ENCODE measurements around the gene MBD6.

MBD6 gene

GRCh38 chr12:57525615-57526383 lies 3.2 kb downstream of the MBD6 start:
- in situ Hi-C loops (cut with MboI; ENCODE audit: low sequenced_read_pairs) = no loop called here

- in situ Hi-C loops (cut with MboI; ENCODE audit: low sequenced_read_pairs) = no loop called here
Measured at GRCh38 chr12:57526477-57527126, 4.0 kb downstream of the MBD6 start.

GRCh38 chr12:57527184-57527583 lies 4.6 kb downstream of the MBD6 start:
- in situ Hi-C loops (cut with MboI; ENCODE audit: low sequenced_read_pairs) = no loop called here

- in situ Hi-C loops (cut with MboI; ENCODE audit: low sequenced_read_pairs) = no loop called here
Measured at GRCh38 chr12:57528176-57528575, 5.6 kb downstream of the MBD6 start.

GRCh38 chr12:57528831-57529555 lies 6.4 kb downstream of the MBD6 start:
- in situ Hi-C loops (cut with MboI; ENCODE audit: low sequenced_read_pairs) = no loop called here

GRCh38 chr12:57529831-57530230 lies 7.2 kb downstream of the MBD6 start:
- in situ Hi-C loops (cut with MboI; ENCODE audit: low sequenced_read_pairs) = no loop called here

GRCh38 chr12:57530396-57531142 lies 7.9 kb downstream of the MBD6 start:
- in situ Hi-C loops (cut with MboI; ENCODE audit: low sequenced_read_pairs) = no loop called here

- in situ Hi-C loops (cut with MboI; ENCODE audit: low sequenced_read_pairs) = no loop called here
Measured at GRCh38 chr12:57531836-57532235, 9.2 kb downstream of the MBD6 start.

- in situ Hi-C loops (cut with MboI; ENCODE audit: low sequenced_read_pairs) = no loop called here
Measured at GRCh38 chr12:57533108-57533507, 10.5 kb downstream of the MBD6 start.

- in situ Hi-C loops (cut with MboI; ENCODE audit: low sequenced_read_pairs) = no loop called here
Measured at GRCh38 chr12:57534250-57534649, 11.6 kb downstream of the MBD6 start.

- in situ Hi-C loops (cut with MboI; ENCODE audit: low sequenced_read_pairs) = no loop called here
Measured at GRCh38 chr12:57534991-57535543, 12.4 kb downstream of the MBD6 start.

GRCh38 chr12:57535764-57536596 lies 13.4 kb downstream of the MBD6 start:
- in situ Hi-C loops (cut with MboI; ENCODE audit: low sequenced_read_pairs) = no loop called here

- in situ Hi-C loops (cut with MboI; ENCODE audit: low sequenced_read_pairs) = no loop called here
Measured at GRCh38 chr12:57536597-57536942, 13.9 kb downstream of the MBD6 start.

GRCh38 chr12:57539134-57539768 lies 16.6 kb downstream of the MBD6 start:
- in situ Hi-C loops (cut with MboI; ENCODE audit: low sequenced_read_pairs) = no loop called here

GRCh38 chr12:57541001-57541400 lies 18.4 kb downstream of the MBD6 start:
- in situ Hi-C loops (cut with MboI; ENCODE audit: low sequenced_read_pairs) = no loop called here

GRCh38 chr12:57541717-57542116 lies 19.1 kb downstream of the MBD6 start:
- in situ Hi-C loops (cut with MboI; ENCODE audit: low sequenced_read_pairs) = no loop called here

- in situ Hi-C loops (cut with MboI; ENCODE audit: low sequenced_read_pairs) = no loop called here
Measured at GRCh38 chr12:57543581-57543980, 21.0 kb downstream of the MBD6 start.

GRCh38 chr12:57545809-57546437 lies 23.3 kb downstream of the MBD6 start:
- in situ Hi-C loops (cut with MboI; ENCODE audit: low sequenced_read_pairs) = no loop called here
